ENCODE measurements around the gene SUPT5H.
A peak's percentile ranks its signal among the peaks of the same experiment; 100 is the strongest.

The SUPT5H gene

DNA sequence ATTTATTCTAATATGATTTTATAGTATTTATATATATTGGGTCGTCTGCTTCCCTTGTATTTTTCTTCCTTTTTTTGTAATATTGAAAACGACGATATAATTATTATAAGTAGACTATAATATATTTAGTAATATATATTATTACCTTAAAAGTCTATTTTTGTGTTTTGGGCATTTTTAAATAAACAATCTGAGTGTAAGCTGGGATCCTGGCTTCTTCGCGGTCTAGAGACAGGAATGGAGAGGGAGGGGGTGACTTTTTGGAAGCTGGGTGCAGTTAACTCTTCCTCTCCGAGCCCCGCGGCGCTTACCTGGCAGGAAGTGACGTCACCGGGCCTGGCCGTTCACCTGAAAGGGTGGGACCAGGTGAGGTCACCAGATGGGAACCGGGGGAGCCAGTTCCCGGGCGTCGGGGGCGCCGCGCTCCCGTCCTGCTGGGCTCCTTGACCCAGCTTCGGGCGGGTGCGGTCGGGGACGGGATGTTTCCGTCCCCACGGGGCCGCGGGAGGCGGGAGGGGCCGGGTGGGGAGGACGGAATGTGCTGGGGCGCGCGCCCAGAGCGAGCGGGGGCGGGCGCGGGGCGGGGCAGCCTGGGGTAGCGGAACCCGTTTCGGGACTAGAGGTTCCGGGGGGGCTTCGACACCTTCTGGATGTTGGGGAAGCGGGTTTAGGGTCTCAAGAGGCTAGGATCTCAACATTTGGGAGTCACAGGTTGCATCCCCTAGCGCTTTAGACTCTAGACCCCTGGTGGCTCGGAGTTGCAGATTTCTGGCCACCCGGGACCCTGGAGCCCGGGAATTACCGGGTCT is 36.0 kb upstream of the SUPT5H start:
- peak; percentile 51 for DNase-seq (ENCODE audit: low read depth)

- DNase-seq (ENCODE audit: low read depth), result no peak
Observed at GRCh38 chr19:39410017-39410830, 35.2 kb upstream of the SUPT5H start.

DNA sequence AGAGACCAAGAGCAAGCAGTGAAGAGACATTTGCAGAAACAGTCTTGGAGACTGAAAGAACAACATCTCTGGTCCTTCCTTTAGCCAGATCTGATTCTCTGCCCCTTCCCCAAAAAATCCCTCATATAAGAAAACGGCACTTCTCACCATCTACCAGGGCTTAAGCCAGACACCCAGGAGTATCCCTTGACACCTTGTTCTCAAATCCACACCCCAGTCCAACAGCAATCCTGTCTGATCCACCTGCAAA is 34.6 kb upstream of the SUPT5H start:
- no peak for DNase-seq (ENCODE audit: low read depth)

- no peak for DNase-seq (ENCODE audit: low read depth)
Observed at GRCh38 chr19:39411081-39411831, 34.1 kb upstream of the SUPT5H start.

DNA sequence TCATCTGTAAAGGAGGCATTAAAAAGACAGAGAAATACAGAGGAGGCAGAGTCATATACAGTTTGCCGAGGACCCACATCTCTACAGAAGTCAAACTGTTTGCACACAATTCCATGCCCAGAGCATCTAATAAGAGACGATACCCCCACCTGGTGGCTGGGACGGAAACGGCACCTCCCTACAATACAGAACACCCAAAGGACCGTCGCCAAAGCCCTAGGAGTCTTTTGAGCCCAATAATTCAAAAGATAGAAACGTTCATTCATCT is 33.6 kb upstream of the SUPT5H start:
- peak; percentile 80 for DNase-seq (ENCODE audit: low read depth)

- peak; percentile 96 for DNase-seq (ENCODE audit: low read depth)
Observed at GRCh38 chr19:39412100-39412866, 33.1 kb upstream of the SUPT5H start, which contains the start of gene PLEKHG2. Gene PLEKHG2 (plus strand): TSS chr19:39412669. CDS start chr19:39414087, 1,418 bp downstream.

DNA sequence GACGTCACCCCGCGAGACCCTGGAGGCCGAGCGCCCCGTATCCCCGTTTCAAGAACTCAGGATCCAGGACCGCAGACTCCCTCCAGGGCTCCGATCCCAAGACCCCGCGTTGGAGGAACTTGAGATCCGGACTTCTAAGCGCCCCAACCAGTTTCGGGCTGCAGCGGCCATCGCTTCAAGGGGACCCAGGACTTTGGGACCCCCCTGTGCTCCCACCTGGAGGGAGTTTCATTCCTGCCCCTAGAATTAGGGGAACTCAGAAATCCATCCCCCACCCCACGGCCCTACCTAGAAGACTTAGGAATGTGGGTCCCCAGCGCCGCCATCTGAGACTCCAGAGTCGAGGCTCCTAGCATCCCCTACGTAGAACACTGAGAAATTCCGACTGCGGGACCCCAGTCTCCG is 32.5 kb upstream of the SUPT5H start:
- DNase-seq (ENCODE audit: low read depth), result no peak

GRCh38 chr19:39413272-39413910 is 32.0 kb upstream of the SUPT5H start:
- no peak for DNase-seq (ENCODE audit: low read depth)

GRCh38 chr19:39413911-39414608 is 31.3 kb upstream of the SUPT5H start:
- DNase-seq (ENCODE audit: low read depth), result no peak

GRCh38 chr19:39415111-39416046 is 30.0 kb upstream of the SUPT5H start:
- no peak for DNase-seq (ENCODE audit: low read depth)

- DNase-seq (ENCODE audit: low read depth), result no peak
Observed at GRCh38 chr19:39416152-39417120, 28.9 kb upstream of the SUPT5H start.

DNA sequence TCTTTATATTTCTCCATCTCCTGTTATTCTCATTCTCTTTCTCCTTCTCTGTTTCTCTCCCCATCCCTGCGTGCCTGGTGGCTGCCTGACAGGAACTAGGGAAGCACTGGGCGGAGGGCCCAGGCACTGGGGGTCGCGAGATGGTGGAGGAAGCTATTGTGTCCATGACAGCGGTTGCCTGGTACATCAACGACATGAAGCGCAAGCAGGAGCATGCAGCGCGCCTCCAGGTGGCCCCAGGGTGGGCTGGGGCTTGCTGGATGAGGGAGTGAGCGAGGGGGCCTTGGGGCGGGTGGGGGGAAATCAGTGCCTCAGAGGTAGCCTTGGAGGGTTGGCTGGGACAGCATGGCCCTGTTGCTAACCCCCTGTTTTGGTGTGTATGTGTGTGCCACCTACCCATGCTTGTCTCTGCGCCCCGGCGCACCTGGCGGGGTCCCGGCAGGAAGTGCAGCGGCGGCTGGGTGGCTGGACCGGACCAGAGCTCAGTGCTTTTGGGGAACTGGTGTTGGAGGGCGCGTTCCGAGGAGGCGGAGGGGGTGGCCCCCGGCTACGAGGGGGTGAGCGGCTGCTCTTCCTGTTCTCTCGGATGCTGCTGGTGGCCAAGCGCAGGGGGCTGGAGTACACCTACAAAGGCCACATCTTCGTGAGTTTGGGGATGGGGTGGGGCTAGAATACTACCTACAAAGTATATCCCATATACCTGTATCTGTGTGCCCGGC is 27.8 kb upstream of the SUPT5H start:
- no peak for DNase-seq (ENCODE audit: low read depth)

- DNase-seq (ENCODE audit: low read depth), result no peak
Observed at GRCh38 chr19:39419003-39419402, 26.4 kb upstream of the SUPT5H start.

- no peak for DNase-seq (ENCODE audit: low read depth)
Observed at GRCh38 chr19:39420769-39421168, 24.6 kb upstream of the SUPT5H start.

GRCh38 chr19:39422020-39422419 is 23.4 kb upstream of the SUPT5H start:
- no peak for DNase-seq (ENCODE audit: low read depth)

DNA sequence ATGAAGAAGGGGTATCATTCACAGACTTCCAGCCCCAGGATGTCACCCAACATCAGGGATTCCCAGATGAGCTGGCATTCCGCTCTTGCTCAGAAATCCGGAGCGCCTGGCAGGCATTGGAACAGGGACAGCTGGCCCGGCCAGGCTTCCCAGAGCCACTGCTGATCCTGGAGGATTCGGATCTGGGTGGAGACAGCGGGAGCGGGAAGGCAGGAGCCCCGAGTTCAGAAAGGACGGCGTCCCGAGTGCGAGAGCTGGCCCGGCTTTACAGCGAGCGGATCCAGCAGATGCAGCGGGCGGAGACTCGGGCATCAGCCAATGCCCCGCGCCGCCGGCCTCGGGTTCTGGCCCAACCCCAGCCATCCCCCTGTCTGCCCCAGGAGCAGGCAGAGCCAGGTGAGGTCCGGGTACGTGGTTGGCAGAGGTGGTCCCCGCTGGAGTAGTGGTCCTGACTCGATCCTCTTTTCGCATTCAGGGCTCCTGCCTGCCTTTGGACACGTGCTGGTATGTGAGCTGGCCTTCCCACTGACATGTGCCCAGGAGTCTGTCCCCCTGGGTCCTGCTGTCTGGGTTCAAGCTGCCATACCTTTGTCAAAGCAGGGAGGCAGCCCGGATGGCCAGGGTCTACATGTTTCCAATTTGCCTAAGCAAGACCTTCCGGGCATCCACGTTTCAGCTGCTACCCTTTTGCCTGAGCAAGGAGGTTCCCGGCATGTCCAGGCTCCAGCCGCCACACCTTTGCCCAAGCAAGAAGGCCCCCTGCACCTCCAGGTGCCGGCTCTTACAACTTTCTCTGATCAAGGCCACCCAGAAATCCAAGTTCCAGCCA is 21.9 kb upstream of the SUPT5H start:
- no peak for DNase-seq (ENCODE audit: low read depth)

DNA sequence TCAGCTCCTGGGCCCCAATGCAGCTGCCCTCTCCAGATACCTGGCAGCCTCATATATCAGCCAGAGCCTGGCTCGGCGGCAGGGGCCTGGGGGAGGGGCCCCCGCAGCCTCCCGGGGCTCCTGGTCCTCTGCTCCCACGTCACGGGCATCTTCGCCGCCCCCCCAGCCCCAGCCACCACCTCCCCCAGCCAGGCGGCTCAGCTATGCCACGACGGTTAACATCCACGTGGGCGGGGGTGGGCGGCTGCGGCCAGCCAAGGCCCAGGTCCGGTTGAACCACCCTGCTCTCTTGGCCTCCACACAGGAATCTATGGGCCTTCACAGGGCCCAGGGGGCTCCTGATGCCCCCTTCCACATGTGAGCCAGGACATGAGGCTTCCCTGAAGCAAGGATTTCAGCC is 20.4 kb upstream of the SUPT5H start:
- DNase-seq (ENCODE audit: low read depth), result no peak
